NT2/D1 (cell line): ENCODE data around the gene AGMO.

Experiments
- DNase-seq: peaks from one replicate; pipeline ENCODE4 v3.0.0-alpha.2; 2011; ENCODE audit warnings: low read depth, low spot score
- H3K27me3 ChIP-seq: 2 replicates; pipeline ENCODE4 v1.6.0; 2011; ENCODE audit warnings: mild to moderate bottlenecking; ENCODE audit not compliant: insufficient read length, insufficient read depth
- H3K36me3 ChIP-seq: 2 replicates; pipeline ENCODE4 v1.6.1; 2011; ENCODE audit warnings: mild to moderate bottlenecking, low read length, mixed read lengths; ENCODE audit not compliant: insufficient read depth, insufficient read length
- H3K4me1 ChIP-seq: 2 replicates; pipeline ENCODE4 v1.5.1; 2011; ENCODE audit not compliant: insufficient read depth, insufficient read length
- H3K4me3 ChIP-seq: 2 replicates; pipeline ENCODE4 v1.5.1; 2011; ENCODE audit warnings: low read depth; ENCODE audit not compliant: insufficient read length
- H3K9ac ChIP-seq: 2 replicates; pipeline ENCODE4 v1.6.0; 2011; ENCODE audit warnings: low read depth; ENCODE audit not compliant: insufficient read length
- H3K9me3 ChIP-seq: 2 replicates; pipeline ENCODE4 v1.5.1; 2011; ENCODE audit warnings: mild to moderate bottlenecking, low read length; ENCODE audit not compliant: insufficient read depth
- SUZ12 ChIP-seq: IDR thresholded peaks from 2 replicates; pipeline ENCODE4 v1.6.1; 2011; ENCODE audit not compliant: insufficient read length, insufficient read depth; ENCODE audit errors: extremely low read depth
- YY1 ChIP-seq: IDR thresholded peaks from 2 replicates; pipeline ENCODE4 v1.6.1; 2011; ENCODE audit not compliant: insufficient read length, insufficient read depth
- ZNF274 ChIP-seq: IDR thresholded peaks from 2 replicates; pipeline ENCODE4 v1.6.1; 2011; ENCODE audit warnings: mild to moderate bottlenecking, low read depth, low read length

The AGMO gene

DNA sequence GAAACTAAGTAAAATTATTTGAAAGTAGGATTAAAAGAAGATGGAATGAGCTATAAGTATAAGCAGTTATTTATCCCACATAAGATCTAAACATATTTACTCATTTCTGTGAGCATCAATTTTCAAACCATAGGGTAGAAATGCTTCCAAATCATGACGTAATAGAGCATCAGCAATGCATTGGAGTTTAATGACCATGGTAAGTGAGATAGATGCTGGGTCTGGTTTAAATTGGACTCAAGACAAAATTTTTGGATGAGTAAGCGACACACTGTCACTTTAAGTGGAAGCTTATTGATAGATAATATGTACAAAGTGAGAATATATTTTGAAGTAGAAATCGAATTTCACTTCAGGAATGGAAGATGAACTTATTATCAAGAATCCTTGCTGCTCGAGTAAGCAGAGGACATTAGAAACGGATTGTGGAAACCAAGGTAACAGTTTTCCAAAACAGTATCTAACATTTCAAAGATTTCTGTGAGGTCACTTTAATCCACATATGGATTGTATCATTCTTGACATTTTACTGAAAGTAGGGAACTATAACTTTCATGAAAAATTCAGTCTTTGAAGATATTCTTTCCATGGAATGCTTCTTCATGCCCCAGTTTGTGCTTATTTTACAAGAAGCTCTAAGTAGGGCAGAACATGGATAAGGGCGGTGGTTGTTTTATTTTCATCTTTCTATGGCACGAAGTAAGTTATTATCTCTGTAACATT lies 85.8 kb downstream of the AGMO start:
- Histone ChIP-seq H3K9ac (no peak overlapping the region), H3K4me1 (no peaks in the 10 kb centered on the region), H3K4me3 (no peak overlapping the region), H3K27me3 (no peaks in the 10 kb centered on the region), H3K9me3 (no peaks in the 10 kb centered on the region), H3K36me3 (no peaks in the 10 kb centered on the region)
- no peak for DNase-seq
- TF ChIP-seq YY1 (no peak), ZNF274 (no peak), SUZ12 (no peak)

DNA sequence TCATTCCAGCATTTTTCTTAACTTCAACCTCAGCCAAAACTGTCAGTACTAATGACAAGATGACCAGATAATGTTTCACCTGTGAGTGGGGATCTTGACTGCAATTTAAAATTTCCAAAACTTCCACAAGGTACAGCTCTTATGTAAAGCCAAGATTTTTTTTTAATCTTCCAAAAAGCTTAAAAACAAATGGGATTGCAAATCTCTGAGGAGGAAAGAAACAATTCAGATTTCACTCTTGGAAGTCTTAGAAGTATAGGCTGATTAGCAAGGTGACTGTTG lies 90.2 kb downstream of the AGMO start:
- no peak overlapping the region for H3K4me3 ChIP-seq
- TF ChIP-seq ZNF274 (no peak), YY1 (no peak), SUZ12 (no peak)
- H3K9ac ChIP-seq, result no peak overlapping the region
- no peaks in the 10 kb centered on the region for H3K27me3 ChIP-seq
- no peaks in the 10 kb centered on the region for H3K36me3 ChIP-seq
- H3K4me1 ChIP-seq, result no peaks in the 10 kb centered on the region
- no peaks in the 10 kb centered on the region for H3K9me3 ChIP-seq
- no peak for DNase-seq

DNA sequence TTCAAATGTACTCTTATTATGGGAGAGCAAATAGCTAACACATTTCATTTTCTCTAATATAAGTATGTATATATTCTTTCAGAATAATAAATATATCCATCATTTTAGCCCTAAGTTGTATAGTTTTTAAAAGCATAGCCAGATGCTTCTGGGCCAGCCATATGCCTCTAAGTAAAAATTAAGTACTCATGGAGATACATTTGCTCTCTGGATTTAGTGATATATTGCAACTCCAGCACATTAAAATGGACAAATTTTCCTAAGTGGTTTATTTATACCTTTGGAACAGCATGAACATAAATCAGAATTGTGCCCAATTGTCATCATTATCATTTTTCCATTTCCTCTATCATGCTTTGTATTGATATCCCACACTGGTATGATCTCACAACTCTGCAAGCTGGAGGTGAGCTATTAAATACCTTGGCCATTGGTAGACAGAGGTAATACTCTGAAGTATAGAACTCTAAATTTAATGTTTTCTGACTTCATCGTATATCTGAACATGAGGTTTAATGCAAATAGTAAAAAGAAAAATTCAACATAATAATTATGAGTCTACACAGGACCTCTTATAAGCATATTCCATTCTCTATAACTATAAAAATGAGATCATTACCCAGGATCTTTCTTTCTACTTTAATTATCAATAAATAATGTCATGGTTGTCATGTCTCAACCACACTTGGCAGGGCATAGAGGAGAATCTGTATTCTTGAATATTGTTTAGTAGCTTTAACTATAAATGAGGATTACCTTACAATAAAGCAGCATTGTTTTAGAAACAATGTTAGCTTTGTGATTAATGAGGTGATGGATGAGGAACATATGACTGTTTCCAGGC lies 90.8 kb downstream of the AGMO start:
- no peaks in the 10 kb centered on the region for H3K27me3 ChIP-seq
- no peak overlapping the region for H3K9ac ChIP-seq
- TF ChIP-seq ZNF274 (no peak), YY1 (no peak), SUZ12 (no peak)
- no peaks in the 10 kb centered on the region for H3K4me1 ChIP-seq
- H3K9me3 ChIP-seq, result no peaks in the 10 kb centered on the region
- DNase-seq, result no peak
- H3K36me3 ChIP-seq, result no peaks in the 10 kb centered on the region
- H3K4me3 ChIP-seq, result no peak overlapping the region

- Histone ChIP-seq H3K9me3 (no peaks in the 10 kb centered on the region), H3K27me3 (no peaks in the 10 kb centered on the region), H3K36me3 (no peaks in the 10 kb centered on the region), H3K4me1 (no peaks in the 10 kb centered on the region), H3K4me3 (no peak overlapping the region), H3K9ac (no peak overlapping the region)
- no peak for DNase-seq
- TF ChIP-seq SUZ12, result no peak
- no peak for TF ChIP-seq YY1
- TF ChIP-seq ZNF274, result no peak
Measured at GRCh38 chr7:15464667-15465121, 97.1 kb downstream of the AGMO start.

GRCh38 chr7:15463801-15464666 lies 97.8 kb downstream of the AGMO start:
- H3K27me3 ChIP-seq, result no peaks in the 10 kb centered on the region
- TF ChIP-seq YY1 (no peak), SUZ12 (no peak), ZNF274 (no peak)
- H3K4me3 ChIP-seq, result no peak overlapping the region
- no peak overlapping the region for H3K9ac ChIP-seq
- no peak for DNase-seq
- no peaks in the 10 kb centered on the region for H3K36me3 ChIP-seq
- H3K4me1 ChIP-seq, result no peaks in the 10 kb centered on the region
- H3K9me3 ChIP-seq, result no peaks in the 10 kb centered on the region

- no peaks in the 10 kb centered on the region for H3K36me3 ChIP-seq
- no peaks in the 10 kb centered on the region for H3K27me3 ChIP-seq
- no peaks in the 10 kb centered on the region for H3K4me1 ChIP-seq
- TF ChIP-seq ZNF274, result no peak
- TF ChIP-seq SUZ12, result no peak
- TF ChIP-seq YY1, result no peak
- no peaks in the 10 kb centered on the region for H3K9me3 ChIP-seq
- no peak overlapping the region for H3K9ac ChIP-seq
- no peak overlapping the region for H3K4me3 ChIP-seq
- no peak for DNase-seq
Measured at GRCh38 chr7:15462721-15463389, 99.0 kb downstream of the AGMO start.
